K562 (cell line): ENCODE measurements around the gene ZMIZ1. TPM values are rescaled to one million over a fixed set of nuclear protein-coding genes. Genes with fewer than 3 reads are reported as not detected.

Experiments used
- ATAC-seq: fragments of 200-7000 bp; cut with Tn5 transposase; 3 replicates; pipeline ENCODE4 v1.9.1; 2020; ENCODE audit warnings: moderate library complexity
- BruUV-seq: library from RNA; stranded (reverse); fragments of 400-500 nt; replicated peaks from 2 replicates; lab custom pipeline; 2021; lab: Mats Ljungman, UMichigan
- CTCF ChIA-PET: fragments of 300-600 bp; formaldehyde crosslinking; extraction: SDS; loops from one replicate; lab custom pipeline; 2021; ENCODE audit warnings: low intra/inter-chr PET ratio; lab: Yijun Ruan, JAX
- POLR2A ChIA-PET: fragments of 300-600, 350-650 bp; sonication (Branson Sonifier 250); formaldehyde crosslinking; extraction: SDS; loops from one replicate; lab custom pipeline; 2021; ENCODE audit warnings: antibody characterized with exemption, inconsistent platforms; lab: Yijun Ruan, JAX
- DNase-seq, 4 experiments: peaks; one replicate each; pipeline versions ENCODE4 v3.0.0 to v3.0.0-alpha.2; 2011 to 2018; ENCODE audit warnings: low spot score in 3 of 4, mixed read lengths in 3 of 4; ENCODE audit errors: extremely low read depth in 1 of 4
- FAIRE-seq: peaks from 2 replicates; lab custom pipeline; 2011; peaks lifted over from hg19 to GRCh38; lab: Jason Lieb, UNC
- H2AFZ ChIP-seq: 2 replicates; pipeline ENCODE4 v1.6.0; 2011; ENCODE audit warnings: low read depth, low read length, control low read depth, inconsistent platforms
- H3K27ac ChIP-seq: fragments of 200-600 bp; 3 replicates; pipeline ENCODE4 v1.8.0; 2011; ENCODE audit warnings: low read depth, mild to moderate bottlenecking, control low read depth, inconsistent platforms, low read length, moderate library complexity, mixed read lengths; ENCODE audit errors: extremely low read depth
- H3K27me3 ChIP-seq, 2 experiments: fragments of 300-600 bp in 1 of 2; 2 replicates in 1 of 2; 3 replicates in 1 of 2; pipeline versions ENCODE4 v1.6.0 to v1.8.0; 2011; ENCODE audit warnings: inconsistent platforms in 2 of 2, low read length in 2 of 2, mild to moderate bottlenecking in 1 of 2, mixed read lengths in 1 of 2, moderate library complexity in 1 of 2; ENCODE audit not compliant: control insufficient read depth in 2 of 2, insufficient read depth in 2 of 2
- H3K36me3 ChIP-seq: fragments of 300-600 bp; 3 replicates; pipeline ENCODE4 v1.8.0; 2011; ENCODE audit warnings: mild to moderate bottlenecking, low read length, inconsistent platforms; ENCODE audit not compliant: control insufficient read depth, insufficient read depth
- H3K4me1 ChIP-seq, 2 experiments: fragments of 200-600 bp in 1 of 2; replicated peaks in 1 of 2; 2 replicates in 1 of 2; 3 replicates in 1 of 2; pipeline versions ENCODE4 v1.5.1 to v1.8.0; 2011; ENCODE audit warnings: inconsistent platforms in 2 of 2, low read length in 2 of 2, mild to moderate bottlenecking in 1 of 2, mixed read lengths in 1 of 2, moderate library complexity in 1 of 2; ENCODE audit not compliant: control insufficient read depth in 2 of 2, insufficient read depth in 2 of 2
- H3K4me2 ChIP-seq: 2 replicates; pipeline ENCODE4 v1.6.1; 2011; ENCODE audit warnings: low read length, control low read depth, inconsistent platforms, mixed read lengths; ENCODE audit not compliant: insufficient read depth
- H3K4me3 ChIP-seq: fragments of 200-600 bp; sonication (generic), shearing (Covaris generic); 2 replicates; pipeline ENCODE4 v1.5.1; 2016; ENCODE audit warnings: control low read depth, inconsistent platforms
- H3K79me2 ChIP-seq: fragments of 200-600 bp; 3 replicates; pipeline ENCODE4 v1.8.0; 2011; ENCODE audit warnings: low read length, inconsistent platforms; ENCODE audit not compliant: control insufficient read depth, insufficient read depth
- H3K9ac ChIP-seq, 2 experiments: 2 replicates each; pipeline versions ENCODE4 v1.6.0 to v1.6.1; 2011; ENCODE audit warnings: low read depth in 2 of 2, low read length in 2 of 2, control low read depth in 1 of 2, inconsistent platforms in 1 of 2, mild to moderate bottlenecking in 1 of 2, mixed read lengths in 1 of 2; ENCODE audit not compliant: insufficient read depth in 1 of 2
- H3K9me1 ChIP-seq: one replicate; pipeline ENCODE4 v1.6.0; 2011; ENCODE audit warnings: inconsistent platforms, mild to moderate bottlenecking, low read length, moderate library complexity; ENCODE audit not compliant: control insufficient read depth, insufficient read depth
- H3K9me3 ChIP-seq: replicated peaks from 2 replicates; pipeline ENCODE4 v1.5.1; 2011; ENCODE audit warnings: low read depth, low read length, inconsistent platforms; ENCODE audit not compliant: control insufficient read depth, insufficient read depth
- H4K20me1 ChIP-seq: replicated peaks from 2 replicates; pipeline ENCODE4 v1.6.1; 2011; ENCODE audit warnings: low read length, inconsistent platforms, mixed read lengths; ENCODE audit not compliant: control insufficient read depth, insufficient read depth
- CREB1 ChIP-seq, 2 experiments: sonication (generic) in 1 of 2; formaldehyde crosslinking in 1 of 2; IDR thresholded peaks; 2 replicates each; pipeline versions ENCODE4 v1.6.1 to v1.8.0; 2012 to 2022; ENCODE audit warnings: inconsistent platforms in 1 of 2, mild to moderate bottlenecking in 1 of 2, missing genetic modification reagents in 1 of 2, moderate library complexity in 1 of 2
- EP300 ChIP-seq: IDR thresholded peaks from 2 replicates; pipeline ENCODE4 v1.6.1; 2012; ENCODE audit warnings: low read length, improper control_type of control experiment
- FOSL1 ChIP-seq: fragments of 200-800 bp; sonication (Bioruptor generic); conservative IDR thresholded peaks from 2 replicates; pipeline ENCODE4 v1.6.1; 2016; ENCODE audit warnings: missing genetic modification characterization, missing compliant biosample characterization
- HDAC1 ChIP-seq, 2 experiments: fragments of 450-650 bp; IDR thresholded peaks; 2 replicates each; pipeline ENCODE4 v1.6.1; 2016 to 2017; ENCODE audit warnings: inconsistent platforms in 1 of 2, mild to moderate bottlenecking in 1 of 2, moderate library complexity in 1 of 2
- HNRNPK ChIP-seq: fragments of 200-400 bp; formaldehyde crosslinking; IDR thresholded peaks from one replicate; pipeline ENCODE4 v1.6.1; 2018; ENCODE audit warnings: mild to moderate bottlenecking, low read depth, low read length; ENCODE audit not compliant: poor library complexity, severe bottlenecking
- HNRNPLL ChIP-seq: fragments of 200-400 bp; formaldehyde crosslinking; IDR thresholded peaks from 2 replicates; pipeline ENCODE4 v1.6.1; 2017; ENCODE audit warnings: low read length, low read depth, mild to moderate bottlenecking; ENCODE audit not compliant: poor library complexity, severe bottlenecking
- IRF1 ChIP-seq: sonication (generic); formaldehyde crosslinking; IDR thresholded peaks from 2 replicates; pipeline ENCODE4 v1.8.0; 2022; ENCODE audit warnings: missing genetic modification reagents, mild to moderate bottlenecking, borderline replicate concordance
- MBD2 ChIP-seq: sonication (generic); IDR thresholded peaks from 2 replicates; pipeline ENCODE4 v1.6.1; 2016; ENCODE audit warnings: low read depth, borderline replicate concordance
- PKNOX1 ChIP-seq: fragments of 450-650 bp; IDR thresholded peaks from 2 replicates; pipeline ENCODE4 v1.6.1; 2016
- POLR2AphosphoS5 ChIP-seq: IDR thresholded peaks from 2 replicates; pipeline ENCODE4 v1.6.1; 2011; ENCODE audit warnings: mild to moderate bottlenecking, low read depth, low read length, moderate library complexity; ENCODE audit not compliant: control insufficient read depth, insufficient read depth
- PURB ChIP-seq: sonication (generic); formaldehyde crosslinking; IDR thresholded peaks from 2 replicates; pipeline ENCODE4 v1.9.0; 2021; ENCODE audit warnings: low read depth, mild to moderate bottlenecking, missing genetic modification reagents
- RAD21 ChIP-seq, 2 experiments: fragments of 250-450 bp in 1 of 2; fragments of 450-650 bp in 1 of 2; sonication (Bioruptor Pico) in 1 of 2; formaldehyde crosslinking in 1 of 2; IDR thresholded peaks in 1 of 2; conservative IDR thresholded peaks in 1 of 2; 2 replicates each; pipeline versions ENCODE4 v1.4.0 to v1.8.0; 2020 to 2022; ENCODE audit warnings: mild to moderate bottlenecking in 2 of 2, moderate library complexity in 1 of 2
- TFAP4 ChIP-seq: sonication (generic); formaldehyde crosslinking; IDR thresholded peaks from 2 replicates; pipeline ENCODE4 v1.8.0; 2022; ENCODE audit warnings: missing genetic modification reagents, mild to moderate bottlenecking, moderate library complexity, borderline replicate concordance
- TRIM24 ChIP-seq, 2 experiments: fragments of 450-650 bp; IDR thresholded peaks; 2 replicates each; pipeline ENCODE4 v1.6.1; 2016
- ZBTB43 ChIP-seq: sonication (generic); formaldehyde crosslinking; IDR thresholded peaks from 2 replicates; pipeline ENCODE4 v1.8.0; 2023; ENCODE audit warnings: mild to moderate bottlenecking, missing genetic modification reagents
- ZKSCAN3 ChIP-seq: fragments of 250-450 bp; sonication (Bioruptor Pico); IDR thresholded peaks from 2 replicates; pipeline ENCODE4 v1.4.0; 2020
- WGBS: fragments of 100-300 bp; shearing (Covaris generic); methylation state at CpG from one replicate; pipeline ENCODE4 v1.1.6; 2016; ENCODE audit warnings: low coverage, mixed read lengths; ENCODE audit not compliant: insufficient coverage; ENCODE audit errors: missing lambda C conversion rate; 5-methylcytosine and 5-hydroxymethylcytosine counted together
- in situ Hi-C: fragments of 300-500 bp; cut with MboI; formaldehyde crosslinking; loops from 4 replicates; pipeline ENCODE4 v1.15.0; 2018; ENCODE audit warnings: inconsistent platforms, mixed read lengths
- intact Hi-C: fragments of 100-400 bp; cut with micrococcal nuclease; formaldehyde crosslinking; loops from 2 replicates; pipeline ENCODE4 v1.14.2; 2022
- polyA plus RNA-seq, 8 experiments: library from polyadenylated mRNA; depleted of rRNA in 4 of 8; stranded (reverse) in 5 of 8; unstranded in 3 of 8; fragments of >200 nt; fragmentation: Nextera tagmentation in 2 of 8; fragmentation: Illumina TruSeq in 1 of 8; extraction: Ambion mirVana in 2 of 8; extraction: Trizol in 1 of 8; gene quantifications; 2 replicates each; pipeline versions ENCODE4 v1.2.1 to v1.2.3, GENCODE V29; 2011 to 2014; ENCODE audit warnings: inconsistent platforms in 1 of 8, missing spikeins in 1 of 8
- total RNA-seq, 7 experiments: library from RNA; depleted of rRNA in 6 of 7; stranded (reverse); fragments of >200 nt in 6 of 7; fragmentation: Illumina TruSeq in 2 of 7; extraction: Trizol in 2 of 7; gene quantifications; 2 replicates each; pipeline versions ENCODE4 v1.2.1 to v1.2.3, GENCODE V29; 2011 to 2021; ENCODE audit warnings: low replicate concordance in 1 of 7

Gene ZMIZ1
- total and polyA plus RNA-seq, 9 of the 15 experiments (the other 6 are each of a cell fraction or from before 2014, with no cell fraction given) = 1.0 to 37.3 (median 4.3) TPM

GRCh38 chr10:79020015-79020491, 48.7 kb upstream of the ZMIZ1 start:
- Histone ChIP-seq H3K4me3 (no peak overlapping the region), H2AFZ (peak overlapping the region; percentile 61; the same call in 1 of the 2 replicates), H3K4me1 (peaks cover 20 to 39% of the 10 kb centered on the region in 2 experiments; a peak in 4 of 5 replicates), H4K20me1 (0 out of 2 replicates have a peak, but pooled peaks cover 3% of the 10 kb centered on the region), H3K9ac (peak overlapping the region in 1 of 2 experiments; percentile 60; a peak in 2 of 4 replicates), H3K4me2 (peak overlapping the region; percentile 35), H3K36me3 (no peaks in the 10 kb centered on the region), H3K27ac (peak overlapping the region; percentile 28; the same call in 2 of the 3 replicates), H3K9me3 (0 out of 2 replicates have a peak, but pooled peaks cover 5% of the 10 kb centered on the region), H3K9me1 (no peaks in the 10 kb centered on the region), H3K79me2 (no peaks in the 10 kb centered on the region), H3K27me3 (no peaks in the 10 kb centered on the region)
- WGBS = 12% methylated on average over 5 of the region's 5 CpGs
- no TSS peak for BruUV-seq
- POLR2A ChIA-PET = interaction anchor here (0.6 to 0.9 kb wide), 3 partner anchors 17 to 74 kb away, joined by 3 read pairs; no protein-coding TSS in a partner anchor
- intact Hi-C loops = loop anchor here (1.0 to 5.0 kb wide), 2 partner anchors 47 kb away; partner anchors contain the start of gene ZMIZ1
- peak; percentile 85 for ATAC-seq
- FAIRE-seq = peak; percentile 96
- in situ Hi-C loops = no loop called here
- CTCF ChIA-PET = no interaction called here
- peak; percentile 90 to 94 (median 92) for DNase-seq
- no peak for TF ChIP-seq HNRNPK
- TF ChIP-seq TFAP4 (CRISPR knock-in tag) = peak; percentile 80; the same call in 1 of the 2 replicates
- peak; percentile 68 for TF ChIP-seq CREB1 (IDR thresholded peaks at IDR 0.05)
- TF ChIP-seq CREB1 (CRISPR knock-in tag; IDR thresholded peaks at IDR 0.05) = peak; percentile 62; the same call in 1 of the 2 replicates
- TF ChIP-seq EP300 = peak; percentile 90
- peak; percentile 79; the same call in 1 of the 2 replicates for TF ChIP-seq ZBTB43
- no peak for TF ChIP-seq PURB (CRISPR knock-in tag)
- peak; percentile 97 for TF ChIP-seq POLR2AphosphoS5
- no peak for TF ChIP-seq IRF1 (CRISPR knock-in tag)
- TF ChIP-seq HDAC1 (IDR thresholded peaks at IDR 0.05) = peak in 1 of 2 experiments; percentile 86; a peak in 2 of 4 replicates
- no peak for TF ChIP-seq HNRNPLL
- TF ChIP-seq RAD21 (CRISPR knock-in tag; conservative IDR thresholded peaks at IDR 0.05 in 1 of 2, IDR thresholded peaks at IDR 0.05 in 1 of 2) = peak in 1 of 2 experiments; percentile 34; a peak in 2 of 4 replicates
- peak; percentile 40 for TF ChIP-seq FOSL1 (tag)
- TF ChIP-seq TRIM24 (IDR thresholded peaks at IDR 0.05) = peak; percentile 88 to 91
- TF ChIP-seq PKNOX1 = peak; percentile 52; the same call in 1 of the 2 replicates
- no peak for TF ChIP-seq ZKSCAN3 (CRISPR knock-in tag)
- peak; percentile 73; the same call in 1 of the 2 replicates for TF ChIP-seq MBD2
